ENCODE results near the gene ARF3. TPM values are rescaled to one million over a fixed set of nuclear protein-coding genes. Genes with fewer than 3 reads are reported as not detected.

ARF3 gene
- total RNA-seq, 1 experiment from 2014 or later = 257 TPM

GRCh38 chr12:48958049-48958388, 732 bp upstream of the ARF3 start:
- Mint-ChIP-seq H3K36me3 (ENCODE audit: insufficient read depth, unreplicated experiment) (peaks cover 23% of the 10 kb centered on the region), H3K4me3 (ENCODE audit: unreplicated experiment) (peak overlapping the region; percentile 89), H3K9me3 (ENCODE audit: unreplicated experiment) (no peaks in the 10 kb centered on the region), H3K27ac (ENCODE audit: unreplicated experiment) (peak overlapping the region; percentile 87), H3K4me1 (ENCODE audit: low read depth, unreplicated experiment) (peaks cover 13% of the 10 kb centered on the region), H3K27me3 (ENCODE audit: insufficient read depth, unreplicated experiment) (no peaks in the 10 kb centered on the region)
- ChIA-PET CTCF (interaction anchor here (0.5 to 1.5 kb wide), 10 partner anchors 11 to 1242 kb away, joined by 3 to 23 read pairs (median 6); partner anchors contain the start of genes PRKAG1 and RHEBL1), POLR2A (interaction anchor here (0.6 to 1.0 kb wide), 8 partner anchors 13 to 230 kb away, joined by 3 to 11 read pairs (median 4); partner anchors contain the start of genes ADCY6 and WNT10B)
- intact Hi-C loops (cut with micrococcal nuclease; ENCODE audit: unreplicated experiment) = no loop called here
- no TSS peak for BruUV-seq (replicated peaks)
- Histone ChIP-seq H3K4me1 (peaks cover 8% of the 10 kb centered on the region; the same call in 1 of the 2 replicates), H3K9me3 (no peaks in the 10 kb centered on the region), H3K4me3 (ENCODE audit: low read depth, low read length) (peak overlapping the region; percentile 79), H3K36me3 (ENCODE audit: control insufficient read depth, insufficient read depth, low read length) (no peaks in the 10 kb centered on the region), H3K27me3 (replicated peaks; ENCODE audit: control insufficient read depth, insufficient read depth, low read length) (no peaks in the 10 kb centered on the region)
- TF ChIP-seq, protein P1, sequence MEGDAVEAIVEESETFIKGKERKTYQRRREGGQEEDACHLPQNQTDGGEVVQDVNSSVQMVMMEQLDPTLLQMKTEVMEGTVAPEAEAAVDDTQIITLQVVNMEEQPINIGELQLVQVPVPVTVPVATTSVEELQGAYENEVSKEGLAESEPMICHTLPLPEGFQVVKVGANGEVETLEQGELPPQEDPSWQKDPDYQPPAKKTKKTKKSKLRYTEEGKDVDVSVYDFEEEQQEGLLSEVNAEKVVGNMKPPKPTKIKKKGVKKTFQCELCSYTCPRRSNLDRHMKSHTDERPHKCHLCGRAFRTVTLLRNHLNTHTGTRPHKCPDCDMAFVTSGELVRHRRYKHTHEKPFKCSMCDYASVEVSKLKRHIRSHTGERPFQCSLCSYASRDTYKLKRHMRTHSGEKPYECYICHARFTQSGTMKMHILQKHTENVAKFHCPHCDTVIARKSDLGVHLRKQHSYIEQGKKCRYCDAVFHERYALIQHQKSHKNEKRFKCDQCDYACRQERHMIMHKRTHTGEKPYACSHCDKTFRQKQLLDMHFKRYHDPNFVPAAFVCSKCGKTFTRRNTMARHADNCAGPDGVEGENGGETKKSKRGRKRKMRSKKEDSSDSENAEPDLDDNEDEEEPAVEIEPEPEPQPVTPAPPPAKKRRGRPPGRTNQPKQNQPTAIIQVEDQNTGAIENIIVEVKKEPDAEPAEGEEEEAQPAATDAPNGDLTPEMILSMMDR (IDR thresholded peaks at IDR 0.05; ENCODE audit: insufficient read depth in 1 of 2, low read depth in 1 of 2, low read length in 1 of 2, severe bottlenecking in 1 of 2, unreplicated experiment in 1 of 2) = no peak
- DNase-seq = no peak

DNA sequence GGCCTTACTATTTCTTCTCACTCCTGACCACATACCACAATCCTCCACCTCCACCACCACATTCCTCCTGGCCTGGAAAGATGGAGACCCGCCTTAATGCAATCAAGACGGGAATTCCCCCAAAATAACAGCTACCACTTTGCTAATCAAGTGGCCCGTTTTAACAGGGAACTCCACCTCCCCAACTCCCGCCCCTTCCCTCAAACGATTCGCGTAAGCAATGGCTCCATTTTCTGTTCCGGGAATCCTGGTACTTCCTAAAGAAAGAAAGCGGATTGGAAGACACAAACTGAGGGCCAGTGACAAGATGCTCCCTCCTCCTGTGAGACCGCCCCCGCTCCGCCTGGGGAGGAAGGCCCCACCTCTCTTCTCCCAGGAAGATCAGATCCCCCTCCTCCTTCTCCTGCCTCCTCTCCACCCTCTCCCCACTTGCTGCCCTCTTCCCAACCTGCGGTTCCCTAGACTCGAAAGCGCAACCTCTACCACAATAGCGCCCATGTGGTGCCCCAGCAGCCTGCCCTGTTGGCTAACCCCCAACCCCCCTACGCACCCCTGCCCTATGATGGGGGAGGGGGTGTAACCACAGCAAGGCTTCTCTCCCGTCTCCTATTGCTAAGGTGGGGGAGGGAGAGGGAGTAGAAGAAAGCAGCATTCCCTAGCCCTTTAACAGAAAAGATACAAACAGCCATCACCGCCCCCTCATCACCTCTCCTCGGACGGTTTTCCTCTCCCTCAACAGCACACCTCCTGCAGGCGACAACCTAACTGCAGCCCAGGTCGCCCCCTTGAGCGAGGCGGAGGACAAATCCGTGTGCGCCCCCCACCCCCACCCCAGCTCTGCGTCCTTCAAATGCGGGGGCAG, 777 bp downstream of the ARF3 start:
- H3K27me3 ChIP-seq (replicated peaks; ENCODE audit: control insufficient read depth, insufficient read depth, low read length) = no peaks in the 10 kb centered on the region
- peak overlapping the region; percentile 79 for H3K4me3 ChIP-seq (ENCODE audit: low read depth, low read length)
- TF ChIP-seq, protein P1 (IDR thresholded peaks at IDR 0.05; ENCODE audit: insufficient read depth in 1 of 2, low read depth in 1 of 2, low read length in 1 of 2, severe bottlenecking in 1 of 2, unreplicated experiment in 1 of 2) = peak in 1 of 2 experiments; percentile 33
- Mint-ChIP-seq H3K9me3 (ENCODE audit: unreplicated experiment) (no peaks in the 10 kb centered on the region), H3K36me3 (ENCODE audit: insufficient read depth, unreplicated experiment) (peaks cover 35% of the 10 kb centered on the region), H3K4me3 (ENCODE audit: unreplicated experiment) (peak overlapping the region; percentile 89), H3K27me3 (ENCODE audit: insufficient read depth, unreplicated experiment) (no peaks in the 10 kb centered on the region), H3K4me1 (ENCODE audit: low read depth, unreplicated experiment) (peaks cover 13% of the 10 kb centered on the region), H3K27ac (ENCODE audit: unreplicated experiment) (peak overlapping the region; percentile 87)
- H3K36me3 ChIP-seq (ENCODE audit: control insufficient read depth, insufficient read depth, low read length) = no peaks in the 10 kb centered on the region; the same call in 1 of the 2 replicates
- no TSS peak for BruUV-seq (replicated peaks)
- intact Hi-C loops (cut with micrococcal nuclease; ENCODE audit: unreplicated experiment) = loop anchor here (1.0 to 2.0 kb wide), 3 partner anchors 14 to 62 kb away; partner anchors contain the start of genes PRKAG1, WNT1 and WNT10B
- H3K9me3 ChIP-seq = no peaks in the 10 kb centered on the region
- H3K4me1 ChIP-seq = peaks cover 8% of the 10 kb centered on the region; the same call in 1 of the 2 replicates
- ChIA-PET CTCF (interaction anchor here (0.5 to 2.1 kb wide), 19 partner anchors 12 to 1198 kb away, joined by 3 to 23 read pairs (median 5); partner anchors contain the start of genes DDN, DDX23, FKBP11 and RND1), POLR2A (interaction anchor here (0.5 to 1.4 kb wide), 7 partner anchors 14 to 1294 kb away, joined by 3 to 5 read pairs (median 4); partner anchors contain the start of genes RHEBL1 and RND1)
- DNase-seq = peak; percentile 93 to 94

- Histone ChIP-seq H3K36me3 (ENCODE audit: control insufficient read depth, insufficient read depth, low read length) (no peaks in the 10 kb centered on the region; the same call in 1 of the 2 replicates), H3K27me3 (replicated peaks; ENCODE audit: control insufficient read depth, insufficient read depth, low read length) (no peaks in the 10 kb centered on the region), H3K4me3 (ENCODE audit: low read depth, low read length) (no peak overlapping the region), H3K9me3 (no peaks in the 10 kb centered on the region), H3K4me1 (peaks cover 8% of the 10 kb centered on the region; the same call in 1 of the 2 replicates)
- Mint-ChIP-seq H3K27me3 (ENCODE audit: insufficient read depth, unreplicated experiment) (no peaks in the 10 kb centered on the region), H3K27ac (ENCODE audit: unreplicated experiment) (peak overlapping the region; percentile 87), H3K36me3 (ENCODE audit: insufficient read depth, unreplicated experiment) (peaks cover 35% of the 10 kb centered on the region), H3K4me1 (ENCODE audit: low read depth, unreplicated experiment) (peaks cover 13% of the 10 kb centered on the region), H3K9me3 (ENCODE audit: unreplicated experiment) (no peaks in the 10 kb centered on the region), H3K4me3 (ENCODE audit: unreplicated experiment) (peak overlapping the region; percentile 89)
- intact Hi-C loops (cut with micrococcal nuclease; ENCODE audit: unreplicated experiment) = no loop called here
- BruUV-seq (replicated peaks) = no TSS peak
- no peak for DNase-seq
- POLR2A ChIA-PET = no interaction called here
- CTCF ChIA-PET = no interaction called here
- TF ChIP-seq, protein P1 (IDR thresholded peaks at IDR 0.05; ENCODE audit: insufficient read depth in 1 of 2, low read depth in 1 of 2, low read length in 1 of 2, severe bottlenecking in 1 of 2, unreplicated experiment in 1 of 2) = no peak
Measured at GRCh38 chr12:48954841-48955501, 2.3 kb downstream of the ARF3 start.

Data from Caco-2 (cell line).